GM12892 (cell line): ENCODE data around the gene KCNQ1OT1.

Source experiments
- POLR2A ChIP-seq: IDR thresholded peaks from 2 replicates; pipeline ENCODE4 v1.6.1; 2011; ENCODE audit warnings: low read depth, low read length, control low read depth
- POLR2AphosphoS5 ChIP-seq: IDR thresholded peaks from 2 replicates; pipeline ENCODE4 v1.6.1; 2011; ENCODE audit warnings: low read depth, low read length, control low read depth
- TAF1 ChIP-seq: IDR thresholded peaks from 2 replicates; pipeline ENCODE4 v1.6.1; 2011; ENCODE audit warnings: low read depth, mild to moderate bottlenecking, control low read depth, low read length, borderline replicate concordance

GRCh38 chr11:2576111-2576510 lies 123.7 kb downstream of the KCNQ1OT1 start:
- TF ChIP-seq POLR2AphosphoS5 (no peak), POLR2A (no peak), TAF1 (no peak)
